Esophagus squamous epithelium (tissue), 5 donors: ENCODE results near the gene KRTAP5-6. TPM values are rescaled to one million over a fixed set of nuclear protein-coding genes. Genes with fewer than 3 reads are reported as not detected.

ENCODE experiments used
- DNase-seq: peaks from one replicate; lab custom pipeline; 2025; lab: John Stamatoyannopoulos, UW
- H3K27ac ChIP-seq, 4 donors: fragments of 200-600 bp; sonication (generic); one replicate each; pipeline ENCODE4 v1.5.1; 2016 to 2019; ENCODE audit warnings: mild to moderate bottlenecking in 1 of 4
- H3K27me3 ChIP-seq, 4 donors: fragments of 200-600 bp; sonication (generic); 1 replicate in 3 of 4; 2 replicates in 1 of 4; pipeline versions ENCODE4 v1.5.1 to v1.6.0; 2017 to 2021; ENCODE audit warnings: antibody characterized with exemption in 1 of 4
- H3K36me3 ChIP-seq, 3 donors: fragments of 200-600 bp; sonication (generic); one replicate each; pipeline ENCODE4 v1.5.1; 2016 to 2019
- H3K4me1 ChIP-seq, 3 donors: fragments of 200-600 bp; sonication (generic); one replicate each; pipeline ENCODE4 v1.5.1; 2017 to 2019
- H3K4me3 ChIP-seq, 4 donors: fragments of 200-600 bp; sonication (generic); 1 replicate in 3 of 4; 2 replicates in 1 of 4; pipeline ENCODE4 v1.5.1; 2016 to 2019; ENCODE audit warnings: mild to moderate bottlenecking in 2 of 4, moderate library complexity in 1 of 4
- H3K9me3 ChIP-seq, 3 donors: fragments of 200-600 bp; sonication (generic); one replicate each; pipeline ENCODE4 v1.5.1; 2016 to 2019
- POLR2A ChIP-seq, 4 donors: fragments of 450-650 bp; IDR thresholded peaks; one replicate each; pipeline ENCODE4 v1.6.1; 2017; ENCODE audit warnings: antibody characterized with exemption in 4 of 4, mild to moderate bottlenecking in 4 of 4, moderate library complexity in 3 of 4
- WGBS, 2 donors: methylation state at CpG; one replicate each; pipeline ENCODE4 v1.1.5; 2018; 5-methylcytosine and 5-hydroxymethylcytosine counted together
- intact Hi-C: fragments of 100-400 bp; cut with DNase I; formaldehyde crosslinking; loops from one replicate; pipeline ENCODE4 v1.15.0; 2022
- total RNA-seq, 4 donors: library from RNA; depleted of rRNA; stranded (reverse); fragments of >200 nt; gene quantifications; one replicate each; pipeline ENCODE4 v1.1.0, GENCODE V29; 2016
- TF ChIP-seq, protein P1 (sequence below), 6 experiments: fragments of 450-650 bp in 4 of 6; fragments of 200-600 bp in 2 of 6; sonication (generic) in 2 of 6; IDR thresholded peaks; one replicate each; pipeline ENCODE4 v1.5.1; 2016 to 2019; ENCODE audit warnings: antibody characterized with exemption in 6 of 6, mild to moderate bottlenecking in 4 of 6, moderate library complexity in 4 of 6
- donor health status: DM: yes; HTN: yes; CAD: no.

Gene KRTAP5-6
- total RNA-seq, 4 donors from 2014 or later, result not detected

DNA sequence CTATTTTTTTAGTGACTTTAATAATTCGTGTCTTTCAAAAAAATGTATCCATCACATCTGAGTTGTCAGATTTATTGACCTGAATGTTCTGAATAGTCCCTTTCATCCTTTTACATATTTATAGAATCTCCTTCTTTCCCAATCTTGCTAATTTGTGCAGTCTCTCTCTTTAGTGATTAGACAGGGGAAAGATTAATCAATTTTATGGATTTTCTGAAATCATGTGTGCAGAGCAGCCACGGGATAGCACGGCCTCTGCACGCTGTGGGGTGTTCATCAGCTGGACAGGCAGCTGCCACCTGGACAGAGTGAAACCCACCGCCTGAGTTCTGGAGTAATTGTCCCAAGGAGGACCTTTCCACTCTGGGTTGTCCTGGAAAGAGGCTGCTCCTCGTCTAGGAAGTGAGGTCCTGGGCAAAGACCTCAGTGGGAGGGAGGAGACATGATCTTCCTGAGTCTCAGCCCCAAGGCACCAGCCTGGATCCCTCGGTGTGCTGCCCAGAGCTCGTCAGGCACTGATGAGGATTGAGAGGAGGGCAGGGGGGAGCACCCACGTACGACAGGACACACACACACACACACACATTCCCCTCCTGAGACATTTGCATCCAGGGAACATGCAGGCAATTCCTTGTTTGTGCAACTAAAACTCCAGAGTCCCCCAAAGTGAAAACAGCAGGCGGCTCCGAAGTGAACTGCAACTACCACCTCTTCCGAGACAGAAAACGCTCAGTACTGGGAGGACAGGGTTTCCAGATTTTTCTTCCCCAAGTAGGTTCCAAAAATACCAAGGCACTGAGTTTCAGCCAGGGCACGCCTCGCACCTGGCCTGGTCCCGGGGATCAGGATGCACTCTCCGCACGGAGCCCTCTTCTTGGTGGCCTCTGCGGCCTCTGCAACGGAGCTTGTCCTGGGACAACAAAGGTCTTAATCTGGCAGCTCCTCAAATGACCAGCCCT, 22.5 kb upstream of the KRTAP5-6 start:
- WGBS, 2 donors, result 36 to 54% methylated on average over 7 of the region's 21 CpGs
- Histone ChIP-seq H3K4me1 (no peaks in the 10 kb centered on the region), H3K9me3 (no peaks in the 10 kb centered on the region), H3K36me3 (no peaks in the 10 kb centered on the region), H3K4me3 (no peak overlapping the region), H3K27me3 (peaks cover 0 to 93% (median 2%) of the 10 kb centered on the region in 4 donors), H3K27ac (no peak overlapping the region)
- no peak for DNase-seq
- intact Hi-C loops, result no loop called here
- TF ChIP-seq POLR2A (IDR thresholded peaks at IDR 0.05), result no peak
- TF ChIP-seq, protein P1, sequence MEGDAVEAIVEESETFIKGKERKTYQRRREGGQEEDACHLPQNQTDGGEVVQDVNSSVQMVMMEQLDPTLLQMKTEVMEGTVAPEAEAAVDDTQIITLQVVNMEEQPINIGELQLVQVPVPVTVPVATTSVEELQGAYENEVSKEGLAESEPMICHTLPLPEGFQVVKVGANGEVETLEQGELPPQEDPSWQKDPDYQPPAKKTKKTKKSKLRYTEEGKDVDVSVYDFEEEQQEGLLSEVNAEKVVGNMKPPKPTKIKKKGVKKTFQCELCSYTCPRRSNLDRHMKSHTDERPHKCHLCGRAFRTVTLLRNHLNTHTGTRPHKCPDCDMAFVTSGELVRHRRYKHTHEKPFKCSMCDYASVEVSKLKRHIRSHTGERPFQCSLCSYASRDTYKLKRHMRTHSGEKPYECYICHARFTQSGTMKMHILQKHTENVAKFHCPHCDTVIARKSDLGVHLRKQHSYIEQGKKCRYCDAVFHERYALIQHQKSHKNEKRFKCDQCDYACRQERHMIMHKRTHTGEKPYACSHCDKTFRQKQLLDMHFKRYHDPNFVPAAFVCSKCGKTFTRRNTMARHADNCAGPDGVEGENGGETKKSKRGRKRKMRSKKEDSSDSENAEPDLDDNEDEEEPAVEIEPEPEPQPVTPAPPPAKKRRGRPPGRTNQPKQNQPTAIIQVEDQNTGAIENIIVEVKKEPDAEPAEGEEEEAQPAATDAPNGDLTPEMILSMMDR (IDR thresholded peaks at IDR 0.05), result no peak

DNA sequence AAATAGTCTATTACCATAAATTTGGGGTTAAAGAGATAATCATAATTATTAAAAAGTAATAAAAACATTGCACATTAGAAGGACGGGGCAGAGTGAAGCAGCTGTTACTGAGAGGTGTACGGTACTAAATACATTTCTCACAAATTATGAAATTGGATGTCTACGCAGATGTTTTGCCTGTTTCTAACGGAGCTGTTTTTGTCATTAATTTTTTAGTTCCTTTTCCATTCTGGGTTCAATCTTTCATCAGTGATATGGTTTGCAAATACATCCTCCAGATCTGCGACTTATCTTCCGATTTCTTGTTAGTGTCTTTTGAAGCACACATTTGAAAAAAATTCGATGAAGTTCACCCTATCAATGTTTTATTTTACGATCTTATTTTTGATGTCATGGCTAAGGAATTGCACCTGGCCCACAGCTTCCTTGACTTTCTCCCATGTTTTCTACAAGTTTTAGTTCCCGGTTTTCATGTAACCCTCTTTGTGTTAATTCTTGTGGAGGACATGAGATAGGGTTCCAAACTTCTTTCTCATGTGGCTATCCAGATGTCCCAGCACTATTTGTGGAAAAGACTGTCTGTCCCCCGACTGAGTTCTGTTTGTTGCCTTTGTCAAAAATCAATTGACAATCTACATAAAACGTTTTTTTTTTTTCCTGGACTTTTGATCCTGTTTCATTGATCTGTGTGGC, 21.3 kb upstream of the KRTAP5-6 start:
- 66 to 74% methylated on average over 11 of the region's 11 CpGs for WGBS, 2 donors
- no peak overlapping the region for H3K27ac ChIP-seq
- intact Hi-C loops, result no loop called here
- no peaks in the 10 kb centered on the region for H3K9me3 ChIP-seq
- H3K36me3 ChIP-seq, result no peaks in the 10 kb centered on the region
- no peak for DNase-seq
- H3K27me3 ChIP-seq, result peaks cover 0 to 94% (median 2%) of the 10 kb centered on the region in 4 donors
- no peak overlapping the region for H3K4me3 ChIP-seq
- TF ChIP-seq POLR2A (IDR thresholded peaks at IDR 0.05), result no peak
- TF ChIP-seq, protein P1 (IDR thresholded peaks at IDR 0.05), result no peak
- H3K4me1 ChIP-seq, result no peaks in the 10 kb centered on the region

DNA sequence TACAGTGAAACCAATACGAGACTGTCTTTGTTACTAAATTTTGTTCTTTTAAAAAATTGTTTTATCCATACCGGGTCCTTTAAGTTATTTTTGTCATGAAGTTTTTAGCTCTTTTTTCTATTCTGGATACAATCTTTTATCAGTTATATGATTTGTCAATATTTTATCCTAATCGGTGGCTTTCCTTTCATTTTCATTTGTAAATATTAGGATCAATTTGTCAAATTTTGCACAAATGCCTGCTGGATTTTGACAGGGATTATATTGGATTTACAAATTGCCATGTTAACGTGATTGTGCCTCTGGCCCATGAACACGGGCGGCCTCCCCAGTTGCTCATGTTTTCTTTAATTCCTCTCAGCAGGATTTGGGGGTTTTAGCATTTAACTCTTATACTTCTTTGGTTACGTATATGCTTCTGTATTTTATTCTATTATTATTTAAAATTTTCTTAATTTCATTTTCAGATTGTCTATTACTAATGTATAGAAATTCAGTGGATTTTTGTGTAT, 20.7 kb upstream of the KRTAP5-6 start:
- peaks cover 0 to 94% (median 2%) of the 10 kb centered on the region in 4 donors for H3K27me3 ChIP-seq
- TF ChIP-seq, protein P1 (IDR thresholded peaks at IDR 0.05), result no peak
- TF ChIP-seq POLR2A (IDR thresholded peaks at IDR 0.05), result no peak
- intact Hi-C loops, result no loop called here
- no peaks in the 10 kb centered on the region for H3K4me1 ChIP-seq
- 63% methylated on average over 7 of the region's 7 CpGs for WGBS, 2 donors
- no peaks in the 10 kb centered on the region for H3K36me3 ChIP-seq
- H3K27ac ChIP-seq, result no peak overlapping the region
- no peak overlapping the region for H3K4me3 ChIP-seq
- DNase-seq, result no peak
- H3K9me3 ChIP-seq, result no peaks in the 10 kb centered on the region

DNA sequence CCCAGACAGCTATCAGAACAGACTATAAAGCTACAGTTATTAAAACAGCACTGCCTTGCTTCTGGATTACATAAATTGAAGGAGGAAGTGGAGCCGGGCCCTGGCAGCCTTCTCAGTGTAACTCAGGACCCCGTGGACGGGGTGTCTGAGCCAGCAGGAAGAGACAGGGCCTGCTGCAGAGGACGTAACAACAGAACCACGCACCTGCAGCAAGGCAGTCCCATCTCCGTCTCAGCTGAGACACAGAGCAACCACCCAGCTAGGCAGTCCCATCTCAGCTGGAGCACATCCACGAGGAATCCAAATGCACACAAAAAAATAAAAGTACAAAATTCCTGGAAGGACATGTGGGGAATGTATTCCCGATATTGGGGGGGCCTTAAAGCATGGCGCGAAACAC, 17.1 kb upstream of the KRTAP5-6 start:
- Histone ChIP-seq H3K27me3 (peaks cover 0 to 75% (median 2%) of the 10 kb centered on the region in 4 donors), H3K36me3 (no peaks in the 10 kb centered on the region), H3K4me3 (no peak overlapping the region), H3K9me3 (no peaks in the 10 kb centered on the region), H3K4me1 (no peaks in the 10 kb centered on the region), H3K27ac (no peak overlapping the region)
- DNase-seq, result no peak
- WGBS, 2 donors, result 65 to 68% methylated on average over 10 of the region's 10 CpGs
- TF ChIP-seq POLR2A (IDR thresholded peaks at IDR 0.05), result no peak
- TF ChIP-seq, protein P1 (IDR thresholded peaks at IDR 0.05), result no peak
- intact Hi-C loops, result no loop called here
